BJ (cell line): Measurements from ENCODE around the gene DCTPP1. TPM values are rescaled to one million over a fixed set of nuclear protein-coding genes. Genes with fewer than 3 reads are reported as not detected.
"Not testable (repeated sequence)": the region's sequence is repeated elsewhere in the genome, so short reads cannot be mapped to it uniquely, and the experiment has no call there.

ENCODE experiments used
- CTCF ChIA-PET: fragments of 350-600 bp; formaldehyde crosslinking; extraction: SDS; loops from one replicate; lab custom pipeline; 2021; ENCODE audit warnings: antibody characterized with exemption, inconsistent platforms; lab: Yijun Ruan, JAX
- POLR2A ChIA-PET: fragments of 300-600 bp; sonication (Branson Sonifier 250); formaldehyde crosslinking; extraction: SDS; loops from one replicate; lab custom pipeline; 2021; ENCODE audit warnings: antibody characterized with exemption; lab: Charles Lee
- DNase-seq: peaks from one replicate; pipeline ENCODE4 v3.0.0-alpha.2; 2011; ENCODE audit warnings: low read depth
- H3K27me3 ChIP-seq: 2 replicates; pipeline ENCODE4 v1.6.0; 2011; ENCODE audit warnings: low read length; ENCODE audit not compliant: control insufficient read depth, insufficient read depth
- H3K36me3 ChIP-seq: 2 replicates; pipeline ENCODE4 v1.5.1; 2011; ENCODE audit warnings: low read length; ENCODE audit not compliant: control insufficient read depth, insufficient read depth
- H3K4me3 ChIP-seq: 2 replicates; pipeline ENCODE4 v1.5.1; 2011; ENCODE audit warnings: low read depth, mild to moderate bottlenecking, control low read depth, low read length
- CTCF ChIP-seq: IDR thresholded peaks from 2 replicates; pipeline ENCODE4 v1.5.1; 2011; ENCODE audit warnings: low read depth, mild to moderate bottlenecking, control low read depth, inconsistent platforms, low read length, moderate library complexity; ENCODE audit not compliant: insufficient read depth
- polyA plus RNA-seq: library from polyadenylated mRNA; depleted of rRNA; stranded (reverse); fragments of >200 nt; gene quantifications from 2 replicates; pipeline ENCODE4 v1.2.3, GENCODE V29; 2011

Gene DCTPP1
- polyA plus RNA-seq, 1 experiment, result 33.9 TPM

DNA sequence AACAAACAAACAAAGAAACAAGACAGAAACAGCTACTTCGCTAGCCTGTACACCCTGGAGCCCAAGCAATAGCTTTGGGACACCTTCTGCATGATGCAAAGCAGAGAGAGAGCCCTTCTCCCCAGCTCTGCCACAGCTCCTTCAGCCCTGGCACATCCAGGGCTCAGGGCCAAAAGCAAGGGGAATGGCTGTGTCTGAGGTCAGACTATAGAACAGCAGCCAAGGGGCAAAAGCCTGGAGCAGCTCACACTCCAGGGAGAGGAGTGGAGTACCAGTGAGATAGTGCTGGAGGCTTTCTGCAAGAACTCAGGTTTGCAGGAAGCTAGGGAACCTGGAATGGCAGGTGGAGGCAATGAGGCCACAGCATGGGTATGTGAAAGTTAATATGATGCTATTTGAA lies 27.4 kb upstream of the DCTPP1 start:
- H3K36me3 ChIP-seq, result no peaks in the 10 kb centered on the region
- ChIA-PET CTCF (interaction anchor here (1.0 to 1.7 kb wide), 3 partner anchors 8 to 172 kb away, joined by 3 to 10 read pairs (median 4); partner anchors contain the start of gene SEPHS2), POLR2A (no interaction called here)
- no peak for TF ChIP-seq CTCF
- no peak for DNase-seq
- H3K4me3 ChIP-seq, result no peak overlapping the region
- H3K27me3 ChIP-seq, result peaks cover 2% of the 10 kb centered on the region

GRCh38 chr16:30456302-30456701 lies 26.5 kb upstream of the DCTPP1 start:
- CTCF ChIA-PET, result interaction anchor here (1.0 to 1.6 kb wide), 3 partner anchors 10 to 173 kb away, joined by 3 to 4 read pairs (median 3); partner anchors contain the start of gene SEPHS2
- H3K4me3 ChIP-seq, result no peak overlapping the region
- POLR2A ChIA-PET, result no interaction called here

GRCh38 chr16:30452709-30453580 lies 23.1 kb upstream of the DCTPP1 start:
- H3K36me3 ChIP-seq, H3K4me3 ChIP-seq, CTCF ChIA-PET, H3K27me3 ChIP-seq, POLR2A ChIA-PET, DNase-seq: not testable (repeated sequence)

More at GRCh38 chr16:30456302-30456701, 26.5 kb upstream of the DCTPP1 start:
- Histone ChIP-seq H3K27me3 (peaks cover 2% of the 10 kb centered on the region), H3K36me3 (no peaks in the 10 kb centered on the region)
- DNase-seq, result no peak
- TF ChIP-seq CTCF, result no peak

GRCh38 chr16:30449116-30449435 lies 19.2 kb upstream of the DCTPP1 start:
- peaks cover 2% of the 10 kb centered on the region; the same call in 1 of the 2 replicates for H3K36me3 ChIP-seq
- H3K27me3 ChIP-seq, result no peaks in the 10 kb centered on the region
- ChIA-PET POLR2A (no interaction called here), CTCF (interaction anchor here (0.6 to 2.8 kb wide), 23 partner anchors 9 to 244 kb away, joined by 3 to 13 read pairs (median 4); partner anchors contain the start of genes ZNF689 and ZNF747)
- no peak overlapping the region for H3K4me3 ChIP-seq
- no peak for DNase-seq
- no peak for TF ChIP-seq CTCF

GRCh38 chr16:30447512-30448226 lies 17.8 kb upstream of the DCTPP1 start:
- ChIA-PET POLR2A (no interaction called here), CTCF (interaction anchor here (0.7 to 2.8 kb wide), 6 partner anchors 38 to 168 kb away, joined by 3 to 13 read pairs (median 3); partner anchors contain the start of gene ZNF747)
- H3K36me3 ChIP-seq, result peaks cover 2% of the 10 kb centered on the region
- no peak for TF ChIP-seq CTCF
- no peak for DNase-seq
- no peaks in the 10 kb centered on the region for H3K27me3 ChIP-seq
- H3K4me3 ChIP-seq, result no peak overlapping the region
